Activated naive CD8-positive, alpha-beta T cell treated with anti-CD3 and anti-CD28 coated beads, Interleukin-2, amount 10 ng/mL, durations not matched to agents 7 days and 5 days (primary cell): ENCODE data around the gene TMEM255A. TPM values are rescaled to one million over a fixed set of nuclear protein-coding genes. Genes with fewer than 3 reads are reported as not detected.

Source experiments
- ATAC-seq: fragments of 150-1000 bp; cut with Tn5 transposase; one replicate; pipeline ENCODE4 v1.10.0; 2021; ENCODE audit warnings: low read depth, moderate library complexity
- POLR2A ChIA-PET: fragments of 350-600 bp; sonication (Branson Sonifier 250); formaldehyde crosslinking; loops from one replicate; lab custom pipeline; 2021; ENCODE audit warnings: antibody characterized with exemption; lab: Charles Lee
- DNase-seq: peaks from one replicate; pipeline ENCODE4 v3.0.0; 2021
- H3K27ac Mint-ChIP-seq: one replicate; pipeline ENCODE4 v1.8.0; 2022; ENCODE audit warnings: mild to moderate bottlenecking, mixed read lengths
- H3K27me3 Mint-ChIP-seq: one replicate; pipeline ENCODE4 v1.8.0; 2022; ENCODE audit warnings: mild to moderate bottlenecking, moderate library complexity, mixed read lengths
- H3K36me3 Mint-ChIP-seq: one replicate; pipeline ENCODE4 v1.8.0; 2021; ENCODE audit warnings: mild to moderate bottlenecking, mixed read lengths
- H3K4me1 Mint-ChIP-seq: one replicate; pipeline ENCODE4 v1.8.0; 2021; ENCODE audit warnings: mixed read lengths
- H3K4me3 Mint-ChIP-seq: one replicate; pipeline ENCODE4 v1.8.0; 2022; ENCODE audit warnings: mild to moderate bottlenecking, moderate library complexity, mixed read lengths
- H3K9me3 Mint-ChIP-seq: one replicate; pipeline ENCODE4 v1.8.0; 2021; ENCODE audit warnings: mixed read lengths
- total RNA-seq, 2 experiments: library from RNA; stranded (reverse); gene quantifications; one replicate each; pipeline ENCODE4 v1.2.3, GENCODE V29; 2021

TMEM255A gene
- total RNA-seq, 2 experiments from 2014 or later, result 0.14 to 0.34 TPM

GRCh38 chrX:120301497-120301896 is 9.8 kb downstream of the TMEM255A start:
- ATAC-seq (no peak), DNase-seq (no peak)
- Mint-ChIP-seq H3K9me3 (no peaks in the 10 kb centered on the region), H3K36me3 (no peaks in the 10 kb centered on the region), H3K4me1 (peaks cover 14% of the 10 kb centered on the region), H3K27ac (no peak overlapping the region), H3K27me3 (peaks cover 1% of the 10 kb centered on the region), H3K4me3 (no peak overlapping the region)
- POLR2A ChIA-PET, result interaction anchor here (1.7 kb wide), 1 partner anchor 51 kb away, joined by 6 read pairs; the partner anchor contains the start of gene ZBTB33

GRCh38 chrX:120299928-120300327 is 11.3 kb downstream of the TMEM255A start:
- DNase-seq, result no peak
- Mint-ChIP-seq H3K4me1 (peaks cover 13% of the 10 kb centered on the region), H3K36me3 (no peaks in the 10 kb centered on the region), H3K9me3 (no peaks in the 10 kb centered on the region), H3K4me3 (no peak overlapping the region), H3K27ac (no peak overlapping the region), H3K27me3 (no peaks in the 10 kb centered on the region)
- POLR2A ChIA-PET, result no interaction called here
- no peak for ATAC-seq

GRCh38 chrX:120297923-120298322 is 13.3 kb downstream of the TMEM255A start:
- H3K36me3 Mint-ChIP-seq, result no peaks in the 10 kb centered on the region
- no peaks in the 10 kb centered on the region for H3K27me3 Mint-ChIP-seq
- no peaks in the 10 kb centered on the region for H3K9me3 Mint-ChIP-seq
- DNase-seq (no peak), ATAC-seq (no peak)
- peaks cover 14% of the 10 kb centered on the region for H3K4me1 Mint-ChIP-seq
- POLR2A ChIA-PET, result no interaction called here
- H3K4me3 Mint-ChIP-seq, result no peak overlapping the region
- no peak overlapping the region for H3K27ac Mint-ChIP-seq

DNA sequence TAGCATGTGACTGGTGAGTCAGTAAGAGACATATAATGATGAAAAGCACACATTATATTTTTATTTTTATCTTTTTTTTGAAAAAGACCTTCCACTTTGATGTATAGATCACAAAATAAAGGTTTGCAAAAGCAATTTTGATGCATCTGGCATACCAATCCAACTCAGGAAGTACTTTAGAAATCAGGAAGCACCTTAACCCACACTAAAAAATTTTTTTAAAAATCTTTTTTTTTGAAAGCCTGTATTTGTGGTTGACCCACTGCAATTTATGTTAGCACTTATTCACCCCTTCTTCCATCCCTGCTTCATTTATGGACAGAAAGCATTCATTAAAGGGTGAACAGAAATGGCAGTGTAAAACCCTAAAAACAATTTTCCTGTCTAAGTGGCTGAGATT is 16.6 kb downstream of the TMEM255A start:
- no peak for ATAC-seq
- no peak overlapping the region for H3K27ac Mint-ChIP-seq
- no peaks in the 10 kb centered on the region for H3K27me3 Mint-ChIP-seq
- H3K4me3 Mint-ChIP-seq, result no peak overlapping the region
- peaks cover 3% of the 10 kb centered on the region for H3K4me1 Mint-ChIP-seq
- H3K36me3 Mint-ChIP-seq, result no peaks in the 10 kb centered on the region
- DNase-seq, result no peak
- H3K9me3 Mint-ChIP-seq, result no peaks in the 10 kb centered on the region
- POLR2A ChIA-PET, result no interaction called here

- DNase-seq (no peak), ATAC-seq (no peak)
- no peak overlapping the region for H3K4me3 Mint-ChIP-seq
- H3K27me3 Mint-ChIP-seq, result no peaks in the 10 kb centered on the region
- H3K27ac Mint-ChIP-seq, result no peak overlapping the region
- POLR2A ChIA-PET, result no interaction called here
- no peaks in the 10 kb centered on the region for H3K9me3 Mint-ChIP-seq
- no peaks in the 10 kb centered on the region for H3K36me3 Mint-ChIP-seq
- peaks cover 3% of the 10 kb centered on the region for H3K4me1 Mint-ChIP-seq
Observed at GRCh38 chrX:120293015-120293414, 18.2 kb downstream of the TMEM255A start.

DNA sequence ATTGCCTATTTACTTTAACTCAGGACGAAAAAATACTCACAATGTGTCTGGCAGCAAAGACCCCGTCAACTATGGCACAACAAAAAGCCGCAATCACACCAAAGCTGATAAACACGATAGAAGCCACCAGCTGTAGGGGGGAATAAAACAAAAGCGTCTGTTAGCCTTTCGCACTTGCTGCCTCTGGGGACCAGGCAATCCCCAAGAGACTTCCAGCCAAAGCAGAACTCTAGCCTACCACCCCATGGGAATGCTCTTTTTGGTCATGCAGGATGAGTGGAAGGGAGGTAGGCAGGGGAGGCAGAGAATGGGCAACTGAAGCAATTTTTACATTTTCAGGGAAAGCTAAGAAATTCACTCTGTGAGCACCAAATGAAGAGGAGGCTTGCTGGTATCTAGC is 20.1 kb downstream of the TMEM255A start:
- Mint-ChIP-seq H3K4me1 (peaks cover 3% of the 10 kb centered on the region), H3K9me3 (no peaks in the 10 kb centered on the region), H3K4me3 (no peak overlapping the region), H3K27me3 (no peaks in the 10 kb centered on the region), H3K36me3 (no peaks in the 10 kb centered on the region), H3K27ac (no peak overlapping the region)
- POLR2A ChIA-PET, result no interaction called here
- ATAC-seq (no peak), DNase-seq (no peak)

DNA sequence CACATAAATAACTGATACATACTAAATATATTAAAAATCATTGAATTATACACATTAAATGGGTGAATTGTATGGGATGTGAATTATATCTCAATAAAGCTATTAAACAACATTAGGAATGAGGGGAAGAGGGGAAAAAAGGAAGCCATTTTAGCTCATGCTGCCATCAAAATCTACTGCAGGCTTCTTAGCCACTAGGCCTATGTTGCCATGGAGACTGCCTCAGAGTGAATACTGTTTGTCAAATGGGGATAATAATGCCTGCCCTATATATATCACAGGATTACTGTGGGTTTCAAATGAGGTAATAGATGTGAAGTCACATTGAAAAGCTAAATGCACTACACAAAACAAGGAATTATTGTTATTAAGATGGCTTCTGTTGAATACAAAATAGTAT is 21.2 kb downstream of the TMEM255A start:
- ATAC-seq (no peak), DNase-seq (no peak)
- Mint-ChIP-seq H3K4me3 (no peak overlapping the region), H3K27me3 (no peaks in the 10 kb centered on the region), H3K27ac (no peak overlapping the region), H3K36me3 (no peaks in the 10 kb centered on the region), H3K4me1 (peaks cover 3% of the 10 kb centered on the region), H3K9me3 (no peaks in the 10 kb centered on the region)
- POLR2A ChIA-PET, result no interaction called here

- Mint-ChIP-seq H3K27ac (no peak overlapping the region), H3K4me3 (no peak overlapping the region), H3K9me3 (no peaks in the 10 kb centered on the region), H3K4me1 (no peaks in the 10 kb centered on the region), H3K27me3 (no peaks in the 10 kb centered on the region), H3K36me3 (no peaks in the 10 kb centered on the region)
- ATAC-seq, result no peak
- POLR2A ChIA-PET, result no interaction called here
- no peak for DNase-seq
Observed at GRCh38 chrX:120287513-120288112, 23.6 kb downstream of the TMEM255A start.

GRCh38 chrX:120286733-120287512 is 24.3 kb downstream of the TMEM255A start:
- Mint-ChIP-seq H3K36me3 (no peaks in the 10 kb centered on the region), H3K9me3 (no peaks in the 10 kb centered on the region), H3K27ac (no peak overlapping the region), H3K27me3 (no peaks in the 10 kb centered on the region), H3K4me1 (no peaks in the 10 kb centered on the region), H3K4me3 (no peak overlapping the region)
- no peak for DNase-seq
- POLR2A ChIA-PET, result no interaction called here
- ATAC-seq, result no peak

DNA sequence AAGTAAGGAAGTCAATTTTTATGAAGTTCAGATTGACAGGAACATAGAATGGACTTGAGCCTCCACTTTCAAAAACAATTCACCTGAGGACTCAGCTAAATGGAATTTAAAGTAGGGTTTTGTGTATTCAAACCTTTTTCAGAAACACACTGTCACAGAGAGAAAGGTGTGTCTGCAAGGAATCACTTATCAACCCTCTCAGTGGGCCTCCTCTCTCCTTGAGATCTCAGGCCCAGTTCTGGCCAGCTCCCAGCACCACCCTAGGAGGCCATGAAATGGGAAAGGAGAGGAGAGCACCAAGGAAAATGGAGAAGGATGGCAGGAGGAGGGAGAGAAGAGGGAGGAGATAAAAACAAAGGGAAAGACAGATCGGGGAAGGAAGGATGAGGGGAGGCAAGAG is 28.6 kb downstream of the TMEM255A start:
- H3K27me3 Mint-ChIP-seq, result no peaks in the 10 kb centered on the region
- H3K9me3 Mint-ChIP-seq, result no peaks in the 10 kb centered on the region
- no peak for ATAC-seq
- H3K36me3 Mint-ChIP-seq, result no peaks in the 10 kb centered on the region
- no peak for DNase-seq
- no peak overlapping the region for H3K4me3 Mint-ChIP-seq
- no peak overlapping the region for H3K27ac Mint-ChIP-seq
- H3K4me1 Mint-ChIP-seq, result no peaks in the 10 kb centered on the region
- POLR2A ChIA-PET, result no interaction called here

DNA sequence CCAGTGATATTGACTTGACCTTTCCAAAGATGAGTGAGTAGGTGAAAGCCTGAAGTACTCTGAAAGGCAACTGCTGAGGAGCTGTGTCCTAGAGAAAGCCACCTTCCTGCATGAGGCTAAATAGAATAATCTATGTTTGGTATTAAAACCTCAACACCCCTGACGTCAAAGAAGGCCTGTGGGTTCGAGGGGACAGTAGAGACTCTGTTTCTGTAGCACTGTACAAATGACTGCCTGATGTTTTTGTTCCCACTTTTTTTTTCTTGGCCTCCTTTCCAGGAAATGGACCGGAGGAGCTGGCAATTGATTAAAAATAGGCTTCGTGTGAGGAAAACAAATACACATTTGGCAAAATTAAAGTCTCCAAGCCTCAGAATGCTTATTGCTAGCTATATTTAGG is 29.5 kb downstream of the TMEM255A start:
- Mint-ChIP-seq H3K27me3 (no peaks in the 10 kb centered on the region), H3K36me3 (no peaks in the 10 kb centered on the region), H3K4me3 (no peak overlapping the region), H3K27ac (no peak overlapping the region), H3K9me3 (no peaks in the 10 kb centered on the region), H3K4me1 (no peaks in the 10 kb centered on the region)
- ATAC-seq (no peak), DNase-seq (no peak)
- POLR2A ChIA-PET, result no interaction called here

DNA sequence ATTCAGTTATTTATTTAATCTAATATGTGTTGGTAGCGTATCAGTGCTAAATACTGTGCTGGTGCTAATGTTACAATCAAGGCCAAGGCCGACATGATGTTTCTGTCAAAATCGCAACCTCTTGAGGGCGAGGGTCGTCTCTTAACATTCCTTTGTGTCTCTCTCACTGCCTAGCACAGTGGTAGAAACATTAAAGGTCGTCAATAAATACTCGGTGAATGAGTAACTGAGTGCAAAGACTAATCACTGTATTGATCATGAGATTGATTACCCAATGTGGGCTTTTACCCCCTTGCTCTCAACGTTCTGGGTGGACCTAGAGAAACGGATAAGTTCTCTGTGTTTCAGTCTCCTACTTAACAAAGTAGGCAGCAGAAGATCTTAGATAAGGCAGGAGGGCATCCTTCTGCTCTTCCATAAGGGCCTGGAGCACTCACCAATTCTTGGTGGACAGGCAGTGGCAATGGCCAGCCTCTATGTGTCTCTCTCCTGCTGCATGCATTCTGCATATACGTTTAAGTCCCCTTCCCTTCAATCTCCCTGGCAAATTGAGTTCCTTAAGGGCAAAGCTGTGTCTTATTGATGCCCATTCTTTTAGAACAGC is 30.1 kb downstream of the TMEM255A start:
- Mint-ChIP-seq H3K27me3 (no peaks in the 10 kb centered on the region), H3K9me3 (no peaks in the 10 kb centered on the region), H3K4me1 (no peaks in the 10 kb centered on the region), H3K4me3 (no peak overlapping the region), H3K36me3 (no peaks in the 10 kb centered on the region), H3K27ac (no peak overlapping the region)
- DNase-seq (no peak), ATAC-seq (no peak)
- POLR2A ChIA-PET, result no interaction called here

- peaks cover 2% of the 10 kb centered on the region for H3K27me3 Mint-ChIP-seq
- no peaks in the 10 kb centered on the region for H3K9me3 Mint-ChIP-seq
- POLR2A ChIA-PET, result interaction anchor here (0.7 kb wide), 1 partner anchor 22 kb away, joined by 7 read pairs; no protein-coding TSS in a partner anchor
- no peak overlapping the region for H3K4me3 Mint-ChIP-seq
- peaks cover under 1% of the 10 kb centered on the region for H3K4me1 Mint-ChIP-seq
- H3K27ac Mint-ChIP-seq, result no peak overlapping the region
- ATAC-seq (no peak), DNase-seq (no peak)
- no peaks in the 10 kb centered on the region for H3K36me3 Mint-ChIP-seq
Observed at GRCh38 chrX:120274958-120275357, 36.3 kb downstream of the TMEM255A start.

DNA sequence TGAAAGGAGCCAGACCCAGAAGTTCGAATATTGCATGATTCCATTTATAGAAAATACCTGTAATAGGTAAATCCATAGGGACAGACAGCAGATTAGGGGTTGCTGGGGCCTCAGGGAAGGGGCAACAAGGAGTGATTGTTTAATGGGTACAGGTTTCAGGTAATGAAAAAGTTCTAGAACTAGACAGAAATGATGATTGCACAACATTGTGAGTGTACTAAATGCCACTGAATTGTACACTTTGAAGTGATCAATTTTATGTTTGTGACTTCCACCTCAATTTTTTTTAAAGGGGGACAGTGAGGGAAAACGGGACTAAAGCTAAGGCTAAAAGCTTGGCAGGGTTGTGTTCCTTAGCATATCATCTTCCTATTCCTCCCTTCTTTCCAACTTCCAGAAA is 37.1 kb downstream of the TMEM255A start:
- H3K9me3 Mint-ChIP-seq, result no peaks in the 10 kb centered on the region
- no peak overlapping the region for H3K4me3 Mint-ChIP-seq

More for the DNA sequence above, 37.1 kb downstream of the TMEM255A start:
- Mint-ChIP-seq H3K36me3 (peaks cover 2% of the 10 kb centered on the region), H3K4me1 (peaks cover 3% of the 10 kb centered on the region), H3K27me3 (peaks cover 2% of the 10 kb centered on the region), H3K27ac (no peak overlapping the region)
- DNase-seq (no peak), ATAC-seq (no peak)
- POLR2A ChIA-PET, result no interaction called here
